GM21367 (cell line): ENCODE measurements around the gene KCND2.

Source experiments
- ATAC-seq: cut with Tn5 transposase; IDR thresholded peaks from one replicate; pipeline ENCODE4 v1.9.1; 2021; ENCODE audit not compliant: unreplicated experiment

KCND2 gene

GRCh38 chr7:120307991-120308545 is 35.1 kb downstream of the KCND2 start:
- ATAC-seq: no peak

- no peak for ATAC-seq
These were observed 38.2 kb downstream of the KCND2 start for GRCh38 chr7:120311028-120311788.

- ATAC-seq: no peak
These were observed 47.4 kb downstream of the KCND2 start for GRCh38 chr7:120320218-120320961.

GRCh38 chr7:120327054-120327453 is 54.1 kb downstream of the KCND2 start:
- no peak for ATAC-seq

GRCh38 chr7:120332433-120332832 is 59.5 kb downstream of the KCND2 start:
- no peak for ATAC-seq

- peak; percentile 69 for ATAC-seq
These were observed 61.5 kb downstream of the KCND2 start for GRCh38 chr7:120334475-120334874.

GRCh38 chr7:120337308-120337907 is 64.4 kb downstream of the KCND2 start:
- peak; percentile 74 for ATAC-seq

GRCh38 chr7:120344276-120344675 is 71.3 kb downstream of the KCND2 start:
- no peak for ATAC-seq

GRCh38 chr7:120353171-120353570 is 80.2 kb downstream of the KCND2 start:
- ATAC-seq: no peak

- ATAC-seq: peak; percentile 96
These were observed 87.9 kb downstream of the KCND2 start for GRCh38 chr7:120360918-120361317.

- ATAC-seq: no peak
These were observed 90.4 kb downstream of the KCND2 start for GRCh38 chr7:120363414-120363813.

- ATAC-seq: no peak
These were observed 98.0 kb downstream of the KCND2 start for GRCh38 chr7:120370954-120371353.

- no peak for ATAC-seq
These were observed 100.2 kb downstream of the KCND2 start for GRCh38 chr7:120373174-120373573.

GRCh38 chr7:120394595-120394994 is 121.6 kb downstream of the KCND2 start:
- ATAC-seq: peak; percentile 38

GRCh38 chr7:120395526-120396019 is 122.6 kb downstream of the KCND2 start:
- peak; percentile 92 for ATAC-seq

- no peak for ATAC-seq
These were observed 125.5 kb downstream of the KCND2 start for GRCh38 chr7:120398284-120399000.

- ATAC-seq: peak; percentile 32
These were observed 128.0 kb downstream of the KCND2 start for GRCh38 chr7:120400806-120401455.

GRCh38 chr7:120402079-120402767 is 129.2 kb downstream of the KCND2 start:
- peak; percentile 52 for ATAC-seq

GRCh38 chr7:120402801-120403200 is 129.8 kb downstream of the KCND2 start:
- ATAC-seq: no peak

- peak; percentile 46 for ATAC-seq
These were observed 131.1 kb downstream of the KCND2 start for GRCh38 chr7:120404042-120404441.
